ENCODE results near the gene USP34.

GRCh38 chr2:61421611-61422010, 49.3 kb downstream of the USP34 start:
- TF ChIP-seq PATZ1 (CRISPR knock-in tag; IDR thresholded peaks at IDR 0.05; ENCODE audit: borderline replicate concordance) (no peak), TOX (CRISPR knock-in tag; IDR thresholded peaks at IDR 0.05; ENCODE audit: borderline replicate concordance) (no peak)
